HepG2 (cell line): ENCODE results near the gene DOCK3.

ENCODE experiments used
- MNT ChIP-seq: fragments of 450-650 bp; IDR thresholded peaks from 2 replicates; pipeline ENCODE4 v1.6.1; 2016
- POLR2AphosphoS5 ChIP-seq: IDR thresholded peaks from 2 replicates; pipeline ENCODE4 v1.6.1; 2012; ENCODE audit warnings: low read depth, low read length
- STAT5B ChIP-seq: sonication (generic); formaldehyde crosslinking; IDR thresholded peaks from 2 replicates; pipeline ENCODE4 v1.4.0; 2020; ENCODE audit warnings: missing genetic modification reagents

DNA sequence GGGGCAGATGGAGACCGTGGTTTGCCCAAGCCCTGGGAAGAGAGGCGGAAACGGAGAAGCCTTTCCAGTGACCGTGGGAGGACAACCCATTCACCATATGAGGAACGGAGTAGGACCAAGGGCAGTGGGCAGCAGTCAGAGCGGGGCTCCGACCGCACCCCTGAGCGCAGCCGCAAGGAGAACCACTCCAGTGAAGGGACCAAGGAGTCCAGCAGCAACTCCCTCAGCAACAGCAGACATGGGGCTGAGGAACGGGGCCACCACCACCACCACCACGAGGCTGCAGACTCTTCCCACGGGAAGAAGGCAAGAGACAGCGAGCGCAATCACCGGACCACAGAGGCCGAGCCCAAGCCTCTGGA lies 718.4 kb downstream of the DOCK3 start:
- TF ChIP-seq POLR2AphosphoS5 (no peak), MNT (no peak), STAT5B (no peak)
